IMR-90 (cell line): ENCODE data around the gene HELZ. TPM values are rescaled to one million over a fixed set of nuclear protein-coding genes. Genes with fewer than 3 reads are reported as not detected.

ENCODE experiments used
- ATAC-seq: fragments of 200-7000 bp; cut with Tn5 transposase; 2 replicates; pipeline ENCODE4 v1.9.1; 2020; ENCODE audit warnings: low read depth, mild to moderate bottlenecking, moderate library complexity
- BruUV-seq: library from RNA; stranded (reverse); fragments of 400-500 nt; replicated peaks from 2 replicates; lab custom pipeline; 2021; lab: Mats Ljungman, UMichigan
- CTCF ChIA-PET: fragments of 300-600 bp; formaldehyde crosslinking; extraction: SDS; loops from one replicate; lab custom pipeline; 2021; ENCODE audit warnings: antibody characterized with exemption; lab: Yijun Ruan, JAX
- POLR2A ChIA-PET: fragments of 300-600 bp; sonication (Branson Sonifier 250); formaldehyde crosslinking; loops from one replicate; lab custom pipeline; 2022; ENCODE audit warnings: antibody characterized with exemption; ENCODE audit not compliant: unreplicated experiment; lab: Charles Lee
- DNase-seq: peaks from one replicate; pipeline ENCODE4 v3.0.0; 2013
- H2AFZ ChIP-seq: replicated peaks from 2 replicates; pipeline ENCODE3; 2013; ENCODE audit warnings: low read length, mild to moderate bottlenecking; ENCODE audit not compliant: poor library complexity
- H2AK5ac ChIP-seq: 2 replicates; pipeline ENCODE4 v1.6.1; 2013; ENCODE audit warnings: low read depth, low read length, inconsistent platforms
- H2AK9ac ChIP-seq: replicated peaks from 2 replicates; pipeline ENCODE3; 2013; ENCODE audit warnings: mild to moderate bottlenecking, low read depth, low read length, moderate library complexity; ENCODE audit not compliant: poor library complexity
- H2BK120ac ChIP-seq: 2 replicates; pipeline ENCODE4 v1.6.1; 2013; ENCODE audit warnings: low read depth, low read length, inconsistent platforms
- H2BK15ac ChIP-seq: 3 replicates; pipeline ENCODE4 v1.6.1; 2013; ENCODE audit warnings: low read depth, low read length, inconsistent platforms
- H2BK20ac ChIP-seq: 2 replicates; pipeline ENCODE4 v1.6.1; 2013; ENCODE audit warnings: low read depth, mild to moderate bottlenecking, inconsistent platforms, low read length, moderate library complexity
- H2BK5ac ChIP-seq: 2 replicates; pipeline ENCODE4 v1.6.1; 2013; ENCODE audit warnings: mild to moderate bottlenecking, low read depth, low read length, inconsistent platforms; ENCODE audit not compliant: poor library complexity, severe bottlenecking
- H3K14ac ChIP-seq: replicated peaks from 2 replicates; pipeline ENCODE4 v1.6.1; 2013; ENCODE audit warnings: low read depth, low read length, inconsistent platforms
- H3K18ac ChIP-seq: 2 replicates; pipeline ENCODE4 v1.6.1; 2013; ENCODE audit warnings: low read depth, low read length, control low read depth
- H3K23ac ChIP-seq: 2 replicates; pipeline ENCODE4 v1.6.1; 2013; ENCODE audit warnings: low read depth, low read length, inconsistent platforms
- H3K27ac ChIP-seq: 2 replicates; pipeline ENCODE4 v1.5.1; 2013; ENCODE audit warnings: mild to moderate bottlenecking, control low read depth, low read length; ENCODE audit not compliant: insufficient read depth
- H3K27me3 ChIP-seq: 2 replicates; pipeline ENCODE4 v1.6.1; 2013; ENCODE audit warnings: low read length; ENCODE audit not compliant: control insufficient read depth, insufficient read depth
- H3K36me3 ChIP-seq: 2 replicates; pipeline ENCODE4 v1.6.1; 2013; ENCODE audit warnings: low read length, mixed read lengths; ENCODE audit not compliant: control insufficient read depth, insufficient read depth
- H3K4ac ChIP-seq: 2 replicates; pipeline ENCODE4 v1.6.1; 2013; ENCODE audit warnings: low read depth, low read length, inconsistent platforms
- H3K4me1 ChIP-seq: 2 replicates; pipeline ENCODE4 v1.6.1; 2013; ENCODE audit warnings: low read length, mixed read lengths; ENCODE audit not compliant: control insufficient read depth, insufficient read depth
- H3K4me2 ChIP-seq: 2 replicates; pipeline ENCODE4 v1.6.1; 2013; ENCODE audit warnings: low read depth, mild to moderate bottlenecking, control low read depth, low read length, moderate library complexity
- H3K4me3 ChIP-seq: 2 replicates; pipeline ENCODE4 v1.5.1; 2013; ENCODE audit warnings: low read depth, mild to moderate bottlenecking, control low read depth, low read length, moderate library complexity; ENCODE audit not compliant: insufficient read depth
- H3K56ac ChIP-seq: 2 replicates; pipeline ENCODE4 v1.6.1; 2013; ENCODE audit warnings: low read length, inconsistent platforms; ENCODE audit not compliant: insufficient read depth; ENCODE audit errors: extremely low read depth
- H3K79me1 ChIP-seq, 2 experiments: 2 replicates each; pipeline ENCODE4 v1.6.1; 2013; ENCODE audit warnings: low read length in 2 of 2, inconsistent platforms in 1 of 2, low read depth in 1 of 2
- H3K9ac ChIP-seq: 2 replicates; pipeline ENCODE4 v1.6.1; 2013; ENCODE audit warnings: low read depth, low read length, control low read depth
- H3K9me1 ChIP-seq: 2 replicates; pipeline ENCODE4 v1.6.1; 2013; ENCODE audit warnings: low read length, inconsistent platforms; ENCODE audit not compliant: insufficient read depth
- H3K9me3 ChIP-seq: 2 replicates; pipeline ENCODE4 v1.6.1; 2013; ENCODE audit warnings: low read length; ENCODE audit not compliant: control insufficient read depth, insufficient read depth
- H4K20me1 ChIP-seq: 2 replicates; pipeline ENCODE4 v1.6.1; 2013; ENCODE audit warnings: low read length, inconsistent platforms; ENCODE audit not compliant: insufficient read depth
- H4K5ac ChIP-seq: 2 replicates; pipeline ENCODE4 v1.6.1; 2013; ENCODE audit warnings: mild to moderate bottlenecking, low read depth, low read length, control low read depth
- H4K8ac ChIP-seq, 2 experiments: 2 replicates each; pipeline ENCODE4 v1.6.1; 2013; ENCODE audit warnings: low read depth in 2 of 2, low read length in 2 of 2, control low read depth in 1 of 2, inconsistent platforms in 1 of 2
- H4K91ac ChIP-seq: 2 replicates; pipeline ENCODE4 v1.6.1; 2013; ENCODE audit warnings: low read depth, low read length, inconsistent platforms; ENCODE audit not compliant: insufficient read depth
- CEBPB ChIP-seq: IDR thresholded peaks from 2 replicates; pipeline ENCODE4 v1.6.1; 2012; ENCODE audit warnings: low read depth, low read length, improper control_type of control experiment
- CTCF ChIP-seq: conservative IDR thresholded peaks from 2 replicates; pipeline ENCODE4 v1.5.1; 2012; ENCODE audit warnings: mild to moderate bottlenecking, low read depth, low read length, improper control_type of control experiment
- FOS ChIP-seq: fragments of 150-350 bp; IDR thresholded peaks from 2 replicates; pipeline ENCODE4 v1.6.1; 2016; ENCODE audit warnings: low read depth, low read length
- MAZ ChIP-seq: IDR thresholded peaks from 2 replicates; pipeline ENCODE4 v1.6.1; 2012; ENCODE audit warnings: low read depth, mild to moderate bottlenecking, low read length, improper control_type of control experiment, moderate library complexity, borderline replicate concordance
- MXI1 ChIP-seq: IDR thresholded peaks from 2 replicates; pipeline ENCODE4 v1.6.1; 2012; ENCODE audit warnings: low read depth, mild to moderate bottlenecking, low read length, moderate library complexity, borderline replicate concordance
- POLR2A ChIP-seq: IDR thresholded peaks from 2 replicates; pipeline ENCODE4 v1.6.1; 2012; ENCODE audit warnings: mild to moderate bottlenecking, low read depth, low read length
- RCOR1 ChIP-seq: IDR thresholded peaks from 2 replicates; pipeline ENCODE4 v1.6.1; 2012; ENCODE audit warnings: mild to moderate bottlenecking, low read length, improper control_type of control experiment; ENCODE audit not compliant: insufficient replicate concordance
- SMC3 ChIP-seq: fragments of 150-350 bp; IDR thresholded peaks from 2 replicates; pipeline ENCODE4 v1.6.1; 2016; ENCODE audit warnings: low read depth, mild to moderate bottlenecking, antibody characterized with exemption, low read length, moderate library complexity
- WGBS, 2 experiments: methylation state at CpG; one replicate each; pipeline versions ENCODE4 v1.1.5 to v1.1.7; 2013; ENCODE audit warnings: missing lambda C conversion rate in 2 of 2; ENCODE audit not compliant: insufficient read length in 1 of 2; ENCODE audit errors: extremely low coverage in 2 of 2; 5-methylcytosine and 5-hydroxymethylcytosine counted together
- dilution Hi-C: fragments of 300-500 bp; cut with HindIII; formaldehyde crosslinking; loops from one replicate; pipeline ENCODE4 v1.14.3; 2018; ENCODE audit warnings: low sequenced_read_pairs; ENCODE audit not compliant: unreplicated experiment
- in situ Hi-C: fragments of 300-500 bp; cut with MboI; formaldehyde crosslinking; loops from 3 replicates; pipeline ENCODE4 v1.14.3; 2019; ENCODE audit warnings: low sequenced_read_pairs, inconsistent platforms, mixed read lengths
- intact Hi-C: fragments of 100-400 bp; cut with micrococcal nuclease; formaldehyde crosslinking; loops from 2 replicates; pipeline ENCODE4 v1.10.0; 2022
- polyA plus RNA-seq, 3 experiments: library from polyadenylated mRNA; depleted of rRNA; stranded (reverse); fragments of >200 nt; gene quantifications; 2 replicates each; pipeline ENCODE4 v1.2.3, GENCODE V29; 2012; ENCODE audit warnings: low replicate concordance in 1 of 3
- total RNA-seq: library from RNA; depleted of rRNA; stranded (reverse); fragments of >200 nt; gene quantifications from 2 replicates; pipeline ENCODE4 v1.2.3, GENCODE V29; 2012

Gene HELZ
- total and polyA plus RNA-seq, 2 of the 4 experiments (the other 2 are of a cell fraction) = 8.0 to 60.6 TPM

- Histone ChIP-seq H4K5ac (no peak overlapping the region), H3K4me1 (peaks cover 18% of the 10 kb centered on the region; the same call in 1 of the 2 replicates), H3K4me3 (no peak overlapping the region), H3K9me3 (no peaks in the 10 kb centered on the region), H3K27me3 (no peaks in the 10 kb centered on the region), H3K79me1 (peaks cover 33 to 57% of the 10 kb centered on the region in 2 experiments), H3K9me1 (peaks cover 25% of the 10 kb centered on the region), H3K27ac (peak overlapping the region; percentile 31; the same call in 1 of the 2 replicates), H3K14ac (peak overlapping the region; percentile 73), H2AFZ (no peak overlapping the region), H2BK15ac (no peak overlapping the region), H2BK20ac (peak overlapping the region; percentile 68; the same call in 1 of the 2 replicates), H3K56ac (peak overlapping the region; percentile 39; the same call in 1 of the 2 replicates), H3K36me3 (peaks cover 11% of the 10 kb centered on the region), H3K23ac (no peak overlapping the region), H3K18ac (peak overlapping the region; percentile 14; the same call in 1 of the 2 replicates), H4K91ac (no peak overlapping the region), H2BK5ac (peak overlapping the region; percentile 88), H2AK5ac (no peak overlapping the region), H3K4ac (peak overlapping the region; percentile 19), H3K9ac (no peak overlapping the region), H2BK120ac (peak overlapping the region; percentile 6; the same call in 1 of the 2 replicates), H2AK9ac (no peak overlapping the region), H4K20me1 (peaks cover 21% of the 10 kb centered on the region; the same call in 1 of the 2 replicates), H3K4me2 (peak overlapping the region; percentile 10), H4K8ac (peak overlapping the region in 1 of 2 experiments; percentile 64; a peak in 2 of 4 replicates)
- peak; percentile 91 for ATAC-seq
- POLR2A ChIA-PET = no interaction called here
- BruUV-seq = TSS peak; percentile 14
- intact Hi-C loops (no loop called here), in situ Hi-C loops (no loop called here), dilution Hi-C loops (no loop called here)
- CTCF ChIA-PET = no interaction called here
- TF ChIP-seq RCOR1 = no peak
- TF ChIP-seq SMC3 = no peak
- TF ChIP-seq FOS = no peak
- peak; percentile 90 for TF ChIP-seq CEBPB
- no peak for TF ChIP-seq MAZ
- TF ChIP-seq POLR2A = no peak
- TF ChIP-seq CTCF = no peak
- no peak for TF ChIP-seq MXI1
- peak; percentile 86 for DNase-seq
- WGBS, 2 experiments = no CpG with 5 or more reads among the region's 9 CpGs
Observed at GRCh38 chr17:67212714-67213417, 32.1 kb downstream of the HELZ start.
